ENCODE data around the gene ACTA2. TPM values are rescaled to one million over a fixed set of nuclear protein-coding genes. Genes with fewer than 3 reads are reported as not detected.

The ACTA2 gene
- 10 to 100 TPM; 28.2 to 34.5 TPM for total RNA-seq

GRCh38 chr10:88952647-88953111 lies at the start of gene ACTA2:
ACTA2 (minus strand) TSS chr10:88952773; CDS start chr10:88948930, 3,843 bp downstream.
- Mint-ChIP-seq H3K4me1 (no peaks in the 10 kb centered on the region), H3K27me3 (no peaks in the 10 kb centered on the region), H3K36me3 (peaks cover 11% of the 10 kb centered on the region), H3K9me3 (ENCODE audit: low read depth) (no peaks in the 10 kb centered on the region), H3K4me3 (no peak within 1 kb of the TSS), H3K27ac (no peak within 1 kb of the TSS)
- ATAC-seq = no peak
- DNase-seq = no peak
- CTCF ChIA-PET = interaction anchor here (0.6 to 1.3 kb wide), 2 partner anchors 10 to 37 kb away, joined by 3 to 4 read pairs; partner anchors contain the start of gene FAS

GRCh38 chr10:89001729-89002072 lies 49.1 kb upstream of the ACTA2 start:
- no peaks in the 10 kb centered on the region for H3K27me3 Mint-ChIP-seq
- CTCF ChIA-PET = interaction anchor here (0.7 to 4.6 kb wide), 8 partner anchors 11 to 166 kb away, joined by 3 to 44 read pairs (median 5); partner anchors contain the start of gene FAS
- H3K36me3 Mint-ChIP-seq = peaks cover 29% of the 10 kb centered on the region
- ATAC-seq (peak; percentile 13), DNase-seq (peak; percentile 59)
- peaks cover 71% of the 10 kb centered on the region for H3K4me1 Mint-ChIP-seq
- peak overlapping the region; percentile 78 for H3K4me3 Mint-ChIP-seq
- no peaks in the 10 kb centered on the region for H3K9me3 Mint-ChIP-seq (ENCODE audit: low read depth)
- peak overlapping the region; percentile 90 for H3K27ac Mint-ChIP-seq

GRCh38 chr10:89001024-89001728 lies 48.6 kb upstream of the ACTA2 start:
- no peaks in the 10 kb centered on the region for H3K9me3 Mint-ChIP-seq (ENCODE audit: low read depth)
- H3K27me3 Mint-ChIP-seq = no peaks in the 10 kb centered on the region
- peaks cover 29% of the 10 kb centered on the region for H3K36me3 Mint-ChIP-seq
- peak; percentile 73 for DNase-seq
- CTCF ChIA-PET = interaction anchor here (0.7 to 4.6 kb wide), 9 partner anchors 10 to 166 kb away, joined by 3 to 44 read pairs (median 5); partner anchors contain the start of gene FAS
- H3K27ac Mint-ChIP-seq = peak overlapping the region; percentile 90
- H3K4me3 Mint-ChIP-seq = peak overlapping the region; percentile 78
- ATAC-seq = peak; percentile 77
- H3K4me1 Mint-ChIP-seq = peaks cover 73% of the 10 kb centered on the region

DNA sequence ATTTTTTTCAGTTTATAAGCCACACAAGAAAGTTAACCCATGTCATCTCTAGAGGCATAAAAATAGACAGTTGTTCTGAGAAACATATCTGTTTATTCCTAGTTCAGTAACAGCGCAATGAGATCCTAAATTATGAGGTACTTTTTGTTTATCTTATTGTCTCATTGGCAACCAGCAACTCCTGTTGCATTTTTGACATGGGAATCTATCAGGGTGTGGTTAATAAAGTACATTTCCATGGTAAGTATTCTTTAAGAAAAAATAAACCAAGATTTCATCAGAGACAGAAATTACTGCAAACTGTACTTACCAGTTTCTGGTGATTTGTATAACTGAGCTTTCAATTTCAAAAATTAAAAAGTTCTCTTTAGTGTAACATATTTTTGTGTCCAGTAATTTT lies 47.1 kb upstream of the ACTA2 start:
- ATAC-seq (no peak), DNase-seq (no peak)
- peaks cover 81% of the 10 kb centered on the region for H3K4me1 Mint-ChIP-seq
- H3K27me3 Mint-ChIP-seq = no peaks in the 10 kb centered on the region
- CTCF ChIA-PET = interaction anchor here (1.0 to 10.8 kb wide), 4 partner anchors 9 to 66 kb away, joined by 3 to 70 read pairs (median 25); partner anchors contain the start of gene FAS
- peaks cover 30% of the 10 kb centered on the region for H3K36me3 Mint-ChIP-seq
- H3K4me3 Mint-ChIP-seq = peak overlapping the region; percentile 78
- H3K27ac Mint-ChIP-seq = peak overlapping the region; percentile 90
- H3K9me3 Mint-ChIP-seq (ENCODE audit: low read depth) = no peaks in the 10 kb centered on the region

DNA sequence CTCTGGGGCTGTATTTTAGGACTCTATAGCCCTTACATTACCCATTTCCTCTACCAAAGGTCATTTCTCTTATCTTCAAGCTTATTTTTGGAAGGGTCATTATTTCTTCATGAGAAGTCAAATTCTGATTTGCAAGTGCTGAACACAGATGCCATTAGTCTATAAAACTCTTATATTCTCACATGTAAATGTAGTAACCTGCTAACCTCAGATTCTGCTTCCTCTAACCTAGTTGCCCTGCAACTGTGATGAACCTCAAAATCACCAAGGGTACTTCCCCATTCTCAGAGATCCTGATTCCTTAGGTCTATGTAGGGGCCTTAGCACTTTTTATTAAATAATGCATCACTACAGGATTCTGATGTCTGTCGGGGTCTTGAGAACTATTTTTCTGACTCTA lies 44.4 kb upstream of the ACTA2 start:
- Mint-ChIP-seq H3K36me3 (peaks cover 28% of the 10 kb centered on the region), H3K27ac (peak overlapping the region; percentile 41)

DNA sequence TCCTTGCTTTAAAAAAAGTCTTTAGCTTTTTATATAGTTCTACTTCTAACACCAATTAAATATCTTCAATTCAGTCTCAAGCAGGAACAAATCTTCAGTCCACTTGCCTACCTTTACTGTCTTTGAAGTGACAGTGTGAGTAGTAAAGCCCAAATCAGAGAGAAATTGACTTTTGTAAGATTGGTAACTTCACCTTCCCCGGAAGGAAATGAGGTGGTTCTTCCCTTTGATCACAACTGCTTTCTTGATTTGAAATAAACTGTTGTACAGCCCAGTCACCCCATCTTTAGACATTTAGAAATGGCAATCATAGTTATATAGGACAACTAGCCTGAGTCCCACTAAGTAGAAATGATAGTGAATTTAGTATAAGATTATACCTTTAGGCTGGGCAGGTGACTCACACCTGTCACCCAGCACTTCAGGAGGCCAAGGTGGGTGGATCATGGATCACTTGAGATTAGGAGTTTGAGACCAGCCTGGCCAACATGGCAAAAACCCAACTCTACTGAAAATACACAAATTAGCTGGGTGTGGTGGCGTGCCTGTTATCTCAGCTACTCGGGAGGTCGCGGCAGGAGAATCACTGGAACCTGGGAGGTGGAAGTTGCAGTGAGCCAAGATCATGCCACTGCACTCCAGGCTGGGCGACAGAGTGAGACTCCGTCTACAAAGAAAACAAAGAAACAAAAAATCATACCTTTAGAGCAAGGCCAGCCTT lies 42.7 kb upstream of the ACTA2 start:
- H3K9me3 Mint-ChIP-seq (ENCODE audit: low read depth) = no peaks in the 10 kb centered on the region

More for the DNA sequence above, 44.4 kb upstream of the ACTA2 start:
- H3K27me3 Mint-ChIP-seq = no peaks in the 10 kb centered on the region
- H3K4me1 Mint-ChIP-seq = peaks cover 75% of the 10 kb centered on the region
- ATAC-seq (no peak), DNase-seq (no peak)
- H3K9me3 Mint-ChIP-seq (ENCODE audit: low read depth) = no peaks in the 10 kb centered on the region
- H3K4me3 Mint-ChIP-seq = no peak overlapping the region
- CTCF ChIA-PET = interaction anchor here (1.4 to 10.8 kb wide), 3 partner anchors 10 to 63 kb away, joined by 3 to 70 read pairs (median 9); no protein-coding TSS in a partner anchor

GRCh38 chr10:88994019-88994418 lies 41.4 kb upstream of the ACTA2 start:
- Mint-ChIP-seq H3K27me3 (no peaks in the 10 kb centered on the region), H3K9me3 (ENCODE audit: low read depth) (no peaks in the 10 kb centered on the region), H3K27ac (peak overlapping the region; percentile 85), H3K36me3 (peaks cover 29% of the 10 kb centered on the region), H3K4me3 (peak overlapping the region; percentile 94), H3K4me1 (peaks cover 68% of the 10 kb centered on the region)
- ATAC-seq = no peak
- no peak for DNase-seq
- CTCF ChIA-PET = interaction anchor here (1.0 to 10.8 kb wide), 3 partner anchors 12 to 224 kb away, joined by 3 to 70 read pairs (median 3); no protein-coding TSS in a partner anchor

More for the DNA sequence above, 42.7 kb upstream of the ACTA2 start:
- H3K27me3 Mint-ChIP-seq = no peaks in the 10 kb centered on the region
- H3K27ac Mint-ChIP-seq = peak overlapping the region; percentile 75
- DNase-seq (no peak), ATAC-seq (no peak)
- peaks cover 61% of the 10 kb centered on the region for H3K4me1 Mint-ChIP-seq
- H3K4me3 Mint-ChIP-seq = peak overlapping the region; percentile 59
- CTCF ChIA-PET = interaction anchor here (1.0 to 10.8 kb wide), 4 partner anchors 8 to 62 kb away, joined by 3 to 70 read pairs (median 6); no protein-coding TSS in a partner anchor
- H3K36me3 Mint-ChIP-seq = peaks cover 32% of the 10 kb centered on the region

DNA sequence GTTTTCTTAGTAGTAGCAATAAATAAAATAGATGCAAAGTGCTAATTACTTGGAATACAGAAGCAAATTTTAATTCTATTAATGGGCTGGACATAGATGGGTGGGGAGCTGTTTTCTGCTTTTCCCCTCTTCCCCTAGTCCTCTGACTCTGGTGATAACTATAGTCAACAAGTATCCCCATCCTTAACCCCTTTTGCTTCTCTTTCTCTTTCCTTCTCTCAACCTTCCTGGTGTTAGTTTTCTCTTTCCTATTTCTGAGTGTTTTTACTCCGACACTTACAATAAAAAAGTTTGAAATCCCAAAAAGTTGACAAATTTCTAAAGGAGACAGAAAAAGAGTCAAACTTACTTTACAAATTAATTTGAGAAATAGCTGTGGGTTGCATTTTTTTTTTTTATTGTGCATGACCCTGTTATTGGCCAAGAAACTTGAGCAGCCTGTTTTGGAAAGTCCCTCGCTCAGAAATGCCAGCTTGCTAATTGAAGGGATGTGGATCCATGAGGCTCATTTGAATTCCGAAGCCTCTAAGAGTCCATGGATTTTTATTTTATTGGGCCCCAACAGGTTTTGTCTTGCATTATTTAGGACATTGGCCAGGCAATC lies 40.5 kb upstream of the ACTA2 start:
- Mint-ChIP-seq H3K27me3 (no peaks in the 10 kb centered on the region), H3K4me1 (peaks cover 68% of the 10 kb centered on the region), H3K9me3 (ENCODE audit: low read depth) (no peaks in the 10 kb centered on the region), H3K4me3 (peak overlapping the region; percentile 94), H3K36me3 (peaks cover 27% of the 10 kb centered on the region), H3K27ac (peak overlapping the region; percentile 89)
- CTCF ChIA-PET = interaction anchor here (1.3 to 10.8 kb wide), 5 partner anchors 7 to 225 kb away, joined by 3 to 70 read pairs (median 3); no protein-coding TSS in a partner anchor
- ATAC-seq (no peak), DNase-seq (no peak)

GRCh38 chr10:88991899-88992320 lies 39.3 kb upstream of the ACTA2 start:
- peak; percentile 3 for ATAC-seq
- Mint-ChIP-seq H3K27ac (peak overlapping the region; percentile 98), H3K36me3 (peaks cover 34% of the 10 kb centered on the region), H3K4me1 (peaks cover 67% of the 10 kb centered on the region), H3K4me3 (peak overlapping the region; percentile 94), H3K27me3 (no peaks in the 10 kb centered on the region), H3K9me3 (ENCODE audit: low read depth) (no peaks in the 10 kb centered on the region)
- CTCF ChIA-PET = interaction anchor here (0.7 to 10.8 kb wide), 9 partner anchors 8 to 409 kb away, joined by 3 to 70 read pairs (median 7); partner anchors contain the start of genes CH25H, RNLS and STAMBPL1
- DNase-seq = no peak

DNA sequence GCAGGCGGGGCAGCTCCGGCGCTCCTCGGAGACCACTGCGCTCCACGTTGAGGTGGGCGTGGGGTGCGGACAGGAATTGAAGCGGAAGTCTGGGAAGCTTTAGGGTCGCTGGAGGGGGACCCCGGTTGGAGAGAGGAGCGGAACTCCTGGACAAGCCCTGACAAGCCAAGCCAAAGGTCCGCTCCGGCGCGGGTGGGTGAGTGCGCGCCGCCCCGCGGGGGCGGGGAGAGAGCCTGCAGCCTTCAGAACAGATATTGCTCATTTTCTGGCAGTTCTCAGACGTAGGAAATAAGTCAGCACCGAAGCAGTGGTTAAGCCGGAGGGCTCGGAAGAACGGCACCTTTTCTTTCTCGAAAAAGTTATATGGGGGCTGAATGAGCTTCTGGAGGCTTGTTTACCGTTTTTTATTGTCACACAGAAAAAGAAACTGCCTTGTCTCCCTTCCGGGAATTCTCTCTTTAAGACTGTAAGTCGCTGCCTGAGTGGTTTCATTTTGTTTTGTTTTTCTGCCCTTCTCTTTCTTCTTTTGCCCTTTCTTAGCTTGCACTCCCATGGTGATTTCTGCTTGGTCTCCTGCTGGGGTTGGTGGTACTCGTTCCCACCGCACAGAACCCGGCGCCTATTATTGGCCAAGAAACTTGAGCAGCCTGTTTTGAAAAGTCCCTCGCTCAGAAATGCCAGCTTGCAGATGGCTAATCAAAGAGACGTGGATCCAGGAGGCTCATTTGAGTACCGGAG lies 38.8 kb upstream of the ACTA2 start:
- CTCF ChIA-PET = interaction anchor here (0.6 to 10.8 kb wide), 15 partner anchors 9 to 408 kb away, joined by 3 to 70 read pairs (median 3); partner anchors contain the start of genes CH25H, RNLS and STAMBPL1
- Mint-ChIP-seq H3K36me3 (peaks cover 38% of the 10 kb centered on the region), H3K27me3 (no peaks in the 10 kb centered on the region), H3K4me1 (peaks cover 66% of the 10 kb centered on the region), H3K4me3 (peak overlapping the region; percentile 94), H3K9me3 (ENCODE audit: low read depth) (peaks cover 3% of the 10 kb centered on the region), H3K27ac (peak overlapping the region; percentile 98)
- peak; percentile 59 for ATAC-seq
- peak; percentile 82 for DNase-seq

DNA sequence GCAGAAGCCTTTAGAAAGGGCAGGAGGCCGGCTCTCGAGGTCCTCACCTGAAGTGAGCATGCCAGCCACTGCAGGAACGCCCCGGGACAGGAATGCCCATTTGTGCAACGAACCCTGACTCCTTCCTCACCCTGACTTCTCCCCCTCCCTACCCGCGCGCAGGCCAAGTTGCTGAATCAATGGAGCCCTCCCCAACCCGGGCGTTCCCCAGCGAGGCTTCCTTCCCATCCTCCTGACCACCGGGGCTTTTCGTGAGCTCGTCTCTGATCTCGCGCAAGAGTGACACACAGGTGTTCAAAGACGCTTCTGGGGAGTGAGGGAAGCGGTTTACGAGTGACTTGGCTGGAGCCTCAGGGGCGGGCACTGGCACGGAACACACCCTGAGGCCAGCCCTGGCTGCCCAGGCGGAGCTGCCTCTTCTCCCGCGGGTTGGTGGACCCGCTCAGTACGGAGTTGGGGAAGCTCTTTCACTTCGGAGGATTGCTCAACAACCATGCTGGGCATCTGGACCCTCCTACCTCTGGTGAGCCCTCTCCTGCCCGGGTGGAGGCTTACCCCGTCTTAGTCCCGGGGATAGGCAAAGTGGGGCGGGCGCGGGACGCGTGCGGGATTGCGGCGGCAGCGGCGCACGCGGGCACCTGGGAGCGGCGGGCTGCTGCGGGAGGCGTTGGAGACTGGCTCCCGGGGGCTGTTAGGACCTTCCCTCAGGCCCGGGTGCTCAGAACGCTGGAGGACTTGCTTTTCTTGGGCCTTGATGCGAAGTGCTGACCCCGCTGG lies 38.0 kb upstream of the ACTA2 start, which contains the start of gene FAS:
Gene FAS, plus strand, starts transcription at position 415 of the 777 bp plus-strand sequence. Its CDS starts 79 bp downstream, at position 494.
- CTCF ChIA-PET = interaction anchor here (0.6 to 10.8 kb wide), 22 partner anchors 9 to 423 kb away, joined by 3 to 70 read pairs (median 4); partner anchors contain the start of genes ACTA2, CH25H, IFIT3 and IFIT5
- H3K36me3 Mint-ChIP-seq = peaks cover 41% of the 10 kb centered on the region
- H3K4me1 Mint-ChIP-seq = peaks cover 64% of the 10 kb centered on the region
- no peaks in the 10 kb centered on the region for H3K27me3 Mint-ChIP-seq
- peaks cover 7% of the 10 kb centered on the region for H3K9me3 Mint-ChIP-seq (ENCODE audit: low read depth)
- H3K4me3 Mint-ChIP-seq = peak within 1 kb of the TSS; percentile 94
- peak; percentile 90 for DNase-seq
- peak within 1 kb of the TSS; percentile 98 for H3K27ac Mint-ChIP-seq
- peak; percentile 71 for ATAC-seq

Measured in activated CD8-positive, alpha-beta memory T cell treated with anti-CD3 and anti-CD28 coated beads, Interleukin-2, amount 10 ng/mL, durations not matched to agents 7 days and 5 days (primary cell).